ENCODE data around the gene MTM1.

DNA sequence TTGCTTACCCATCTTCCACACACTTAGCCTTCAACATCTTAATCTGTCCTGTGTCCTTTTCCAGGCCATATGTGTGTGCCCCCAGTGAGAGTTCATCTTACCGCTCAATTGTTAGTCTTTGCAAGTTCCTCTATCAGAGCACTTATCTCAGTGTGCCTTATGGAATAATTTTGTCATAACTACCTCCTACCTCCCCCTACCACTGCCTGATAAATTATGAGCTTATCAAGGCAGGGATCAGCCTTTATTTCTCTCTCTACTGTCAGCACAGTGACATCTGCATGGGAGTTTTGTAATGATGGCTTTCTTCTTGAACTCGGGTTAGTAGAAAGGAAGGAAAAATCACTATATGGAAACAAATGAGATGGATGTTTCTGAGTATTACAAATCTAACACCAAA lies 53.2 kb downstream of the MTM1 start:
- TF ChIP-seq EZH2 (IDR thresholded peaks at IDR 0.05; ENCODE audit: borderline replicate concordance, insufficient read depth, low read depth, low read length, poor library complexity, severe bottlenecking) = no peak
- TF ChIP-seq, protein P1, sequence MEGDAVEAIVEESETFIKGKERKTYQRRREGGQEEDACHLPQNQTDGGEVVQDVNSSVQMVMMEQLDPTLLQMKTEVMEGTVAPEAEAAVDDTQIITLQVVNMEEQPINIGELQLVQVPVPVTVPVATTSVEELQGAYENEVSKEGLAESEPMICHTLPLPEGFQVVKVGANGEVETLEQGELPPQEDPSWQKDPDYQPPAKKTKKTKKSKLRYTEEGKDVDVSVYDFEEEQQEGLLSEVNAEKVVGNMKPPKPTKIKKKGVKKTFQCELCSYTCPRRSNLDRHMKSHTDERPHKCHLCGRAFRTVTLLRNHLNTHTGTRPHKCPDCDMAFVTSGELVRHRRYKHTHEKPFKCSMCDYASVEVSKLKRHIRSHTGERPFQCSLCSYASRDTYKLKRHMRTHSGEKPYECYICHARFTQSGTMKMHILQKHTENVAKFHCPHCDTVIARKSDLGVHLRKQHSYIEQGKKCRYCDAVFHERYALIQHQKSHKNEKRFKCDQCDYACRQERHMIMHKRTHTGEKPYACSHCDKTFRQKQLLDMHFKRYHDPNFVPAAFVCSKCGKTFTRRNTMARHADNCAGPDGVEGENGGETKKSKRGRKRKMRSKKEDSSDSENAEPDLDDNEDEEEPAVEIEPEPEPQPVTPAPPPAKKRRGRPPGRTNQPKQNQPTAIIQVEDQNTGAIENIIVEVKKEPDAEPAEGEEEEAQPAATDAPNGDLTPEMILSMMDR (IDR thresholded peaks at IDR 0.05) = no peak

Measured in B cell (primary cell).